Transverse colon (tissue), 4 donors: ENCODE data around the gene MOV10L1. TPM values are rescaled to one million over a fixed set of nuclear protein-coding genes. Genes with fewer than 3 reads are reported as not detected.

Experiments
- DNase-seq: peaks from one replicate; pipeline ENCODE4 v3.0.0-alpha.2; 2019
- H3K27ac ChIP-seq, 4 donors: fragments of 200-600 bp; sonication (generic); 2 replicates each; pipeline ENCODE4 v1.5.1; 2016 to 2018; ENCODE audit warnings: inconsistent platforms in 4 of 4
- H3K27me3 ChIP-seq: fragments of 200-600 bp; sonication (generic); 2 replicates; pipeline ENCODE4 v1.5.1; 2017; ENCODE audit warnings: inconsistent platforms
- H3K36me3 ChIP-seq, 4 donors: fragments of 200-600 bp; sonication (generic); 2 replicates each; pipeline ENCODE4 v1.5.1; 2017 to 2019; ENCODE audit warnings: inconsistent platforms in 4 of 4
- H3K4me1 ChIP-seq, 4 donors: fragments of 200-600 bp; sonication (generic); 2 replicates each; pipeline ENCODE4 v1.5.1; 2017 to 2020; ENCODE audit warnings: inconsistent platforms in 4 of 4
- H3K4me3 ChIP-seq, 4 donors: fragments of 200-600 bp; sonication (generic); 1 replicate in 1 of 4; 2 replicates in 3 of 4; pipeline versions ENCODE4 v1.5.1 to v1.6.1; 2017 to 2019; ENCODE audit warnings: inconsistent platforms in 4 of 4
- H3K9me3 ChIP-seq, 2 donors: fragments of 200-600 bp; sonication (generic); 2 replicates each; pipeline ENCODE4 v1.5.1; 2017 to 2019; ENCODE audit warnings: inconsistent platforms in 2 of 2
- CTCF ChIP-seq, 5 experiments: fragments of 200-600 bp in 3 of 5; fragments of 450-650 bp in 2 of 5; sonication (generic) in 3 of 5; IDR thresholded peaks; 1 replicate in 2 of 5; 2 replicates in 3 of 5; pipeline ENCODE4 v1.5.1; 2016 to 2017; ENCODE audit warnings: antibody characterized with exemption in 5 of 5, inconsistent platforms in 3 of 5, mild to moderate bottlenecking in 2 of 5, moderate library complexity in 1 of 5
- EP300 ChIP-seq: sonication (generic); formaldehyde crosslinking; IDR thresholded peaks from one replicate; pipeline ENCODE4 v1.6.1; 2017; ENCODE audit warnings: antibody characterized with exemption, low read depth
- POLR2A ChIP-seq: fragments of 450-650 bp; IDR thresholded peaks from one replicate; pipeline ENCODE4 v1.6.1; 2016; ENCODE audit warnings: antibody characterized with exemption, mild to moderate bottlenecking, moderate library complexity
- POLR2AphosphoS5 ChIP-seq, 3 donors: sonication (generic); formaldehyde crosslinking; IDR thresholded peaks; one replicate each; pipeline ENCODE4 v1.6.1; 2016; ENCODE audit warnings: antibody characterized with exemption in 3 of 3
- WGBS, 2 donors: methylation state at CpG; one replicate each; pipeline ENCODE4 v1.1.5; 2018; ENCODE audit warnings: low coverage in 1 of 2; 5-methylcytosine and 5-hydroxymethylcytosine counted together
- in situ Hi-C, 4 donors: fragments of 200-750 bp; cut with MboI; loops; one replicate each; pipeline versions ENCODE4 v1.15.0 to v1.15.1; 2017; ENCODE audit warnings: low sequenced_read_pairs in 3 of 4, low pct_ligation_motif_present in 1 of 4, low pct_unique_long_range_greater_than_20kb in 1 of 4
- intact Hi-C: fragments of 100-400 bp; cut with DNase I; formaldehyde crosslinking; loops from one replicate; pipeline ENCODE4 v1.15.1; 2023; ENCODE audit warnings: low total_unique reads
- total RNA-seq, 4 donors: library from RNA; depleted of rRNA; stranded (reverse); fragments of >200 nt; gene quantifications; one replicate each; pipeline ENCODE4 v1.1.0, GENCODE V29; 2016

The MOV10L1 gene
- total RNA-seq, 4 donors from 2014 or later = 0.20 to 0.48 (median 0.41) TPM; not detected in 1

GRCh38 chr22:50111056-50111455 lies 21.2 kb downstream of the MOV10L1 start:
- in situ Hi-C loops = no loop called here
- Histone ChIP-seq H3K27ac (no peak overlapping the region), H3K36me3 (no peaks in the 10 kb centered on the region), H3K4me3 (no peak overlapping the region), H3K27me3 (no peaks in the 10 kb centered on the region), H3K9me3 (no peaks in the 10 kb centered on the region), H3K4me1 (peaks cover 0 to 7% (median 0%) of the 10 kb centered on the region in 4 donors)
- TF ChIP-seq POLR2AphosphoS5 (IDR thresholded peaks at IDR 0.05) = no peak
- no peak for TF ChIP-seq EP300
- TF ChIP-seq POLR2A = no peak
- 80 to 91% methylated on average over 1 of the region's 1 CpG for WGBS, 2 donors
- intact Hi-C loops = no loop called here
- DNase-seq = no peak

- H3K4me1 ChIP-seq = peaks cover 0 to 7% (median 0%) of the 10 kb centered on the region in 4 donors
- H3K36me3 ChIP-seq = no peaks in the 10 kb centered on the region
- TF ChIP-seq EP300 (no peak), CTCF (IDR thresholded peaks at IDR 0.05) (no peak), POLR2AphosphoS5 (IDR thresholded peaks at IDR 0.05) (no peak), POLR2A (no peak)
- no peak overlapping the region for H3K4me3 ChIP-seq
- in situ Hi-C loops = no loop called here
- no peaks in the 10 kb centered on the region for H3K27me3 ChIP-seq
- 59 to 83% methylated on average over 2 to 28 of the region's 28 CpGs for WGBS, 2 donors
- H3K9me3 ChIP-seq = no peaks in the 10 kb centered on the region
- no peak overlapping the region for H3K27ac ChIP-seq
- intact Hi-C loops = no loop called here
- no peak for DNase-seq
Measured at GRCh38 chr22:50112151-50113118, 22.6 kb downstream of the MOV10L1 start.

- intact Hi-C loops (no loop called here), in situ Hi-C loops (no loop called here)
- no peak for DNase-seq
- Histone ChIP-seq H3K27ac (peak overlapping the region; percentile 35 to 69 (median 54)), H3K27me3 (no peaks in the 10 kb centered on the region), H3K4me1 (peaks cover 0 to 14% (median 0%) of the 10 kb centered on the region in 4 donors), H3K9me3 (no peaks in the 10 kb centered on the region), H3K4me3 (peak overlapping the region in 2 of 4 donors; percentile 8 to 30), H3K36me3 (no peaks in the 10 kb centered on the region)
- TF ChIP-seq POLR2A = no peak
- WGBS, 2 donors = 27 to 58% methylated on average over 3 to 19 of the region's 19 CpGs
Measured at GRCh38 chr22:50114221-50115021, 24.6 kb downstream of the MOV10L1 start.

- DNase-seq = no peak
- WGBS, 2 donors = 57 to 100% methylated on average over 2 to 10 of the region's 10 CpGs
- H3K27ac ChIP-seq = peak overlapping the region in 1 of 4 donors; percentile 69
- in situ Hi-C loops = no loop called here
- H3K9me3 ChIP-seq = no peaks in the 10 kb centered on the region
- H3K36me3 ChIP-seq = no peaks in the 10 kb centered on the region
- no peak for TF ChIP-seq POLR2AphosphoS5 (IDR thresholded peaks at IDR 0.05)
- TF ChIP-seq CTCF (IDR thresholded peaks at IDR 0.05) = no peak
- TF ChIP-seq POLR2A = no peak
- no peak for TF ChIP-seq EP300
- H3K4me3 ChIP-seq = no peak overlapping the region
- H3K27me3 ChIP-seq = peaks cover 1% of the 10 kb centered on the region
- intact Hi-C loops = no loop called here
- peaks cover 0 to 18% (median 0%) of the 10 kb centered on the region in 4 donors for H3K4me1 ChIP-seq
Measured at GRCh38 chr22:50115693-50116092, 25.9 kb downstream of the MOV10L1 start.
